Stimulated activated CD4-positive, alpha-beta T cell treated with anti-CD3 and anti-CD28 coated beads, Interleukin-12 subunit alpha, Interleukin-12 subunit beta, amount 100 ng/mL, for 48 hours (primary cell): Measurements from ENCODE around the gene HBS1L.

Experiments used
- DNase-seq, 3 donors: peaks; one replicate each; pipeline ENCODE4 v3.0.0-alpha.2; 2020; ENCODE audit warnings: low read depth in 2 of 3, low spot score in 1 of 3

The HBS1L gene

DNA sequence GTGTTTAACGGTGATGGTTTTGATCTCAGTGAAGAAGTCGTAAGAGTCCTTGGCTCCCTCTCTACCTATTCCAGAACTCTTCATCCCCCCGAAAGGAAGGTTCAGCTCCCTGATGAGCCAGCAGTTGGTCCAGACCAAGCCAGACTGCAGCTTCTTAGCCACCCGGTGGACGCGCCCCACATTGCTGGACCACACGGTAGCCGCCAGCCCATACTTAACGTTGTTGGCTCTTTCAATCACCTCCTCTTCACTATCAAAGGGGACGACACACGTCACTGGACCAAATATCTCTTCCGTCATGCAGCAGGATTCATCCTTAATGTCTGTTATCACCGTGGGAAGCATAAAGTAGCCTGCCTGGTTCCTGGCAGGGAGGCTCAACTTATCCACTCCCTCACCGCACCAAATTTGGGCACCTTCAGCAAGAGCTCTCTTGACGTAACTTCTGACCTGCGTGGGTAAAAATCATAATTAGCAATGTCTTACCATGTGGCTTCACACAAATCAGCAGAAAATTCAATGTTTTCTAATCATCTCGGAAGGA is 136.1 kb downstream of the HBS1L start:
- no peak for DNase-seq

DNA sequence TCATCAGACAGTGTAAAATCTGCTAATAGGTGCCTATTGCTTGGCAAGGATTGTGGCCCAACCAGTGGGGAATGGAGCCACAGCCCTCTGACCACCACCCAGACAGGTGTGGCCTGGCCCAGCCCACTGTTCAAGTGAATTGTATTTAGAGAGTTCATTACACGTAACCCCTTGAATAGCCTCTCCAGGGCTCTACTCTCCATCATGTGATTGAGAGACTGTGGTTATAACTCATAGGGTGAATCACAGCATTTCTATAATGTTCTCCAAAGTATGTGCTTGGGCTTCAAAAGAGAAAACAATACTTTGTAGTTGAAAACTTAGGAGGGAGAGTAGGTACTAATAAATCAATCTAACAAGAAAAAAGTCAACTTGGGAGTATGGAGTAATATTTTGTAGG is 143.1 kb downstream of the HBS1L start:
- no peak for DNase-seq

GRCh38 chr6:134910593-134910935 is 144.1 kb downstream of the HBS1L start:
- no peak for DNase-seq
